Activated CD4-positive, alpha-beta memory T cell treated with anti-CD3 and anti-CD28 coated beads for 36 hours (primary cell): ENCODE results near the gene THAP10. TPM values are rescaled to one million over a fixed set of nuclear protein-coding genes. Genes with fewer than 3 reads are reported as not detected.
A peak's percentile ranks its signal among the peaks of the same experiment; 100 is the strongest.
"Not testable (repeated sequence)": the region's sequence is repeated elsewhere in the genome, so short reads cannot be mapped to it uniquely, and the experiment has no call there.

Experiments
- CTCF ChIA-PET: fragments of 350-600 bp; sonication (Branson Sonifier 250); formaldehyde crosslinking; loops from one replicate; lab custom pipeline; 2021; ENCODE audit warnings: antibody characterized with exemption, inconsistent platforms; lab: Charles Lee
- POLR2A ChIA-PET: fragments of 350-600 bp; sonication (Branson Sonifier 250); formaldehyde crosslinking; loops from one replicate; lab custom pipeline; 2021; ENCODE audit warnings: antibody characterized with exemption; lab: Charles Lee
- DNase-seq: peaks from one replicate; pipeline ENCODE4 v3.0.0-alpha.2; 2020
- H3K27ac Mint-ChIP-seq: one replicate; pipeline ENCODE4 v1.8.0; 2021; ENCODE audit warnings: mixed read lengths
- H3K27me3 Mint-ChIP-seq: one replicate; pipeline ENCODE4 v1.8.0; 2021; ENCODE audit warnings: mixed read lengths
- H3K36me3 Mint-ChIP-seq: one replicate; pipeline ENCODE4 v1.8.0; 2021; ENCODE audit warnings: mixed read lengths
- H3K4me1 Mint-ChIP-seq: one replicate; pipeline ENCODE4 v1.8.0; 2021; ENCODE audit warnings: low read depth, mixed read lengths
- H3K4me3 Mint-ChIP-seq: one replicate; pipeline ENCODE4 v1.8.0; 2021; ENCODE audit warnings: mild to moderate bottlenecking, mixed read lengths
- H3K9me3 Mint-ChIP-seq: one replicate; pipeline ENCODE4 v1.8.0; 2021; ENCODE audit warnings: mixed read lengths
- intact Hi-C: fragments of 100-400 bp; cut with micrococcal nuclease; formaldehyde crosslinking; loops from one replicate; pipeline ENCODE4 v1.15.1; 2023
- total RNA-seq, 2 experiments: library from RNA; stranded (reverse); gene quantifications; one replicate each; pipeline ENCODE4 v1.2.3, GENCODE V29; 2021

Gene THAP10
- total RNA-seq, result under 1 TPM; 0.19 to 0.51 TPM

DNA sequence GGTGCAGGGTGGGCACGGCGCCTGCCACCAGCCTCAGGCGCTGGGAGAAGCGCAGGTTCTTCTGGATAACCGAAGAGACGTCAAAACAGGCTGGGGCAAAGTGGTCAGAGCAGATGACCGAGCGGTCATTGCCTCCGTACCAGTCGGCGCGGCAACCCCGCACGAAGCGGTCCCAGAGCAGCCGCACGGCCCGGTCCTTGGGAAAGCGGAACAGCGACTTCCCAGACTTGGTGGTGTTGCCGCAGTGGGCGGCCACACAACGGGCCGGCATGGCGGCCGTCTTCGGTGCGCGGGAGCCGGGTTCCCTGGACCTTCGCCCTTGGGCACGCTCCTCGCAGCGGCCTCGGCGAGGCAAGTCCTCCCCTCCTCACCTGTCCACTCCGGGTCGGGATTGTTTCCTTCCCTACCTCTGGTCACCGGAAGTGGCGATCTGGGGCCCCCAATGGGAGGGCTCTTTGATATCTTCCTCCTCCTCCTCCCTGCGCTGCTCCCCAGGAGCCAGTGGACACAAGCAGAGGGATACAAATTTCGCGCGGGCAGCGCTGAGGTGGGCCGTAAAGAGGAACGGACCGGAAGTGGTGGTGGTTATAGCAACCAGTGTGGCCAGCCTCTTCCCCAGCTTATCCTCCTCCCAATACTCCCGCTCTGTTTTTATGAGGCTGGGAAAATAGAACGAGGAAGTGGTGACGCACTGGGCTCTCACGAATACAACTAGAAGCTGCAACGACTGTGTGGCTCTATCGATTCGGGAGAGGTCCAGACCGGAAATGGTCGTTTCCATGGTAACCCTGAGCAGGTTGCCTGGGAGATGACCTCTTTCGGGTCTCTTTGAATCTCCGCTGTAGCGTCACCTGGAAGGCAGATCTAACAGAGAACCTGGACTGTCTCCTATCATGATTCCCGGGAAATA, at the start of gene THAP10, which contains the start of gene LRRC49:
TSS of gene THAP10 (minus strand) at position 432 of the 910 bp plus-strand sequence. CDS start at position 271, 161 bp downstream.
TSS of gene LRRC49 (plus strand) at position 825 of the 910 bp plus-strand sequence. CDS start at position 894, 69 bp downstream.
- intact Hi-C loops, result no loop called here
- Mint-ChIP-seq H3K4me3 (peak within 1 kb of the TSS; percentile 84), H3K27me3 (peaks cover 39% of the 10 kb centered on the region), H3K27ac (peak within 1 kb of the TSS; percentile 24), H3K36me3 (peaks cover 5% of the 10 kb centered on the region), H3K9me3 (no peaks in the 10 kb centered on the region), H3K4me1 (peaks cover 9% of the 10 kb centered on the region)
- DNase-seq, result peak; percentile 70
- ChIA-PET POLR2A (no interaction called here), CTCF (interaction anchor here (1.4 to 1.5 kb wide), 2 partner anchors 15 to 67 kb away, joined by 3 to 4 read pairs; no protein-coding TSS in a partner anchor)

DNA sequence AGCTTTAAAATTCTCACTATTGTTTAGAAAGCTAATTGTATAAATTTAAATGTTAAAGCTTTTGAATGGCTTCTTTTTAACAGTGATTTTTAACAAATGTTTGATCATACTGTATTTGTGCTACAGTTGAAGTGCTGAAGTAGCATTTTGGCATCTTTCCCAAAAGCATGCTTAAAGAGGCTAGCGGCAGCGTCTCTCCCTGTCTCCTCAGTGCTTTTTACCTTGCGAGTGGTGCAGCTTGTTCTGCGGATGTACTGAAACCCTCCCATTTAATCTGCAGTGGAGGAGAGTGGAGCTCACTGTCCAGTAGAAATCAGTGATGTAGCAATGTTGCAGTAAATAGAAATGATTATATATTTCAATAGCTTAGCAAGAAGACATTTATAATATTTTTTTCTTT, 44.1 kb upstream of the THAP10 start:
- POLR2A ChIA-PET, result interaction anchor here (0.6 kb wide), 1 partner anchor 49 kb away, joined by 4 read pairs; no protein-coding TSS in a partner anchor
- CTCF ChIA-PET, result interaction anchor here (0.6 kb wide), 1 partner anchor 40 kb away, joined by 3 read pairs; no protein-coding TSS in a partner anchor

DNA sequence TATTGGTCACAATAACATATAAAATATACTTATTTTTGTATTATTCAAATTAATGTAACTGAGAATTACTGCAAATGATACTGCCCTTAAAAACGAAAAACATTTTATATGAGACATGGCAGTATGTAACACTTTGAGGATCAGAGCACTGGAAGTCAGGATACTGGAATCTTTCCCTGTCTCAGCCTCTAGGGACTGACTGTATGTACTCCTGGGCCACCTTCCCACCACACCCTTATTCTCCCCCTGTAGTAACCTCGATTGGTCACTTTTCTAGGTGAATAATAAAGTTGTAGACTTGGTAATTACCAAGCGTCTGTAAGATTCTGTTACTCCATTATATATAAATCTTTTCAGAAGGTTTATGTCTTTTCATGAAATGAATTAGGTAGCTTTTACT, 43.4 kb upstream of the THAP10 start:
- no peak for DNase-seq
- ChIA-PET POLR2A (interaction anchor here (0.6 kb wide), 1 partner anchor 49 kb away, joined by 4 read pairs; no protein-coding TSS in a partner anchor), CTCF (interaction anchor here (0.6 kb wide), 1 partner anchor 180 kb away, joined by 3 read pairs; the partner anchor contains the start of gene THSD4)
- H3K4me3 Mint-ChIP-seq, result no peak overlapping the region
- intact Hi-C loops, result no loop called here
- H3K27ac Mint-ChIP-seq, result no peak overlapping the region
- H3K4me1 Mint-ChIP-seq, result no peaks in the 10 kb centered on the region
- H3K36me3 Mint-ChIP-seq, result no peaks in the 10 kb centered on the region
- H3K27me3 Mint-ChIP-seq, result peaks cover 7% of the 10 kb centered on the region
- no peaks in the 10 kb centered on the region for H3K9me3 Mint-ChIP-seq

More for the DNA sequence above, 44.1 kb upstream of the THAP10 start:
- no peak overlapping the region for H3K27ac Mint-ChIP-seq
- no peak for DNase-seq
- no peaks in the 10 kb centered on the region for H3K36me3 Mint-ChIP-seq
- H3K27me3 Mint-ChIP-seq, result peaks cover 7% of the 10 kb centered on the region
- H3K4me1 Mint-ChIP-seq, result no peaks in the 10 kb centered on the region
- no peaks in the 10 kb centered on the region for H3K9me3 Mint-ChIP-seq
- intact Hi-C loops, result no loop called here
- no peak overlapping the region for H3K4me3 Mint-ChIP-seq

DNA sequence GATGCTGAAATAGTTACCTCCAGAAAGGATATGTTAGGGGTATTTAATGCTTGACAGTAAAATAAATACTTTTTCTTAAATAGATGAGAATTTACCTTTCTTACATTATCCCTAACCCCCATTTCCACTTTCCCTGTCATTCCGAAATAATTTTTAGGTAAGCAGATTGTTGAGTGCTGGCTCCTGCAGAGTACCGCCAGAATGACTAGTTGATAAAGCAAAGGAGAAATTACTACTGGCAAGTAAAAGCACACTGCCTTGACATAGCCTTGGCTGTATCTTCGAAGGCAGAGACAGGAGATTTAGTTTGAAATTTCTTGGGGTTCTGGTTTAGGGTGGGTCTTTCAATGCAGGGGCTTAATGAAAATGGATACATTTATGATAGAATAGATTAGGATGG, 41.2 kb upstream of the THAP10 start:
- Mint-ChIP-seq H3K36me3 (peaks cover 2% of the 10 kb centered on the region), H3K4me3 (no peak overlapping the region), H3K4me1 (no peaks in the 10 kb centered on the region), H3K27ac (no peak overlapping the region), H3K27me3 (peaks cover 17% of the 10 kb centered on the region), H3K9me3 (no peaks in the 10 kb centered on the region)
- DNase-seq, result no peak
- ChIA-PET POLR2A (no interaction called here), CTCF (no interaction called here)
- intact Hi-C loops, result no loop called here

DNA sequence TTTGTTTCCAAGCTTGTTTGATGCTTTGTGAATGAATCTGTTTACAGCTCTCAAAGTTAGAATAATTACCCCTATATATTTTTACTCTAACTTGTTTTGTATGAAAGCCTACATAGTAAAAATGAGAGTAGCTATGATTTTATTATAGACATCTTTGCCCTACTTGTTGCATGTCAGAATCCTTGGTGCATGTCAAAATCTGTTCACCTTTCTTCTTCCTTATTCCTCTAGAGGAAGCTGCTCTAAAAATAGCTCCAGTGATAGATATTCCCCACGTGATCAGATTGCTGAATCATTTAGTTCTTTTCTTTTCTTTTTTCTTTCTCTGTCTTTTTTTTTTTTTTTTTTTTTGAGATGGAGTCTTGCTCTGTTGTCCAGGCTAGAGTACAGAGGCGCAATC, 40.2 kb upstream of the THAP10 start:
- H3K27ac Mint-ChIP-seq, result no peak overlapping the region
- H3K4me1 Mint-ChIP-seq, result no peaks in the 10 kb centered on the region
- H3K36me3 Mint-ChIP-seq, result peaks cover 2% of the 10 kb centered on the region
- CTCF ChIA-PET, result no interaction called here
- no peak for DNase-seq
- no peak overlapping the region for H3K4me3 Mint-ChIP-seq
- H3K9me3 Mint-ChIP-seq, result no peaks in the 10 kb centered on the region
- intact Hi-C loops, result no loop called here
- H3K27me3 Mint-ChIP-seq, result peaks cover 15% of the 10 kb centered on the region
- POLR2A ChIA-PET, result no interaction called here

DNA sequence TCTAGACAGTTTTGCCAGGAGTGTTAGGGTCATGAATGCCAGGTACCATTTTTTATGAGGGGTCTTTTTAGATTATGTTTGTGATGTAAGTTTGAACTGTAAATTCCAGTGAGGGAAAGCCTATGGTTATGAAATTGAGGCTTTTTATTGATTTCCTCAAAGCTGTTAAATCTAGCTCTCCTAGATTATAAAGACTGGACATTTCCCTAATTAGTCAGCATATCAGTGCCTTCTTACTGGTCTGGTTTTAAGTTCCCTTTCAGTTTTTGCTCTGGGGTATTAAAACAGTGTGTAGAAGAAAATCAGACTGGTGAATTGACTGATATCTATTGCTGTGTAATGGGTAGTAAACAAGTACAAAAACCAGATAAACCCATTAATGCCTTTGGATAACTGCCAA, 39.6 kb upstream of the THAP10 start:
- ChIA-PET CTCF (no interaction called here), POLR2A (no interaction called here)
- Mint-ChIP-seq H3K4me3 (no peak overlapping the region), H3K4me1 (no peaks in the 10 kb centered on the region), H3K9me3 (no peaks in the 10 kb centered on the region), H3K27me3 (peaks cover 16% of the 10 kb centered on the region), H3K27ac (no peak overlapping the region), H3K36me3 (peaks cover 2% of the 10 kb centered on the region)
- no peak for DNase-seq
- intact Hi-C loops, result no loop called here

DNA sequence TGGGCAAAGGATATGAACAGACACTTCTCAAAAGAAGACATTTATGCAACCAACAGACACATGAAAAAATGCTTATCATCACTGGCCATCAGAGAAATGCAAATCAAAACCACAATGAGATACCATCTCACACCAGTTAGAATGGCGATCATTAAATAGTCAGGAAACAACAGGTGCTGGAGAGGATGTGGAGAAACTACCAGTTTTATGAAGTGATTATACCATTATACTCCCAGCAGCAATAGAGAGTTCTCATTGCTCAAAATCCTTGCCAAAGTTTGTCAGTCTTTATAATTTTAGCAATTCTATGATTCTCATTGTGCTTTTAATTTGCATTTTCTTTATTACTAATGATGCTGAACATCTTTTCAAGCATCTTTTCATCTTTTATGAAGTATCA, 34.7 kb upstream of the THAP10 start:
- H3K4me3 Mint-ChIP-seq, DNase-seq, intact Hi-C loops, H3K36me3 Mint-ChIP-seq, H3K4me1 Mint-ChIP-seq, POLR2A ChIA-PET, H3K9me3 Mint-ChIP-seq, H3K27ac Mint-ChIP-seq, CTCF ChIA-PET: not testable (repeated sequence)
- H3K27me3 Mint-ChIP-seq, result peaks cover 29% of the 10 kb centered on the region

DNA sequence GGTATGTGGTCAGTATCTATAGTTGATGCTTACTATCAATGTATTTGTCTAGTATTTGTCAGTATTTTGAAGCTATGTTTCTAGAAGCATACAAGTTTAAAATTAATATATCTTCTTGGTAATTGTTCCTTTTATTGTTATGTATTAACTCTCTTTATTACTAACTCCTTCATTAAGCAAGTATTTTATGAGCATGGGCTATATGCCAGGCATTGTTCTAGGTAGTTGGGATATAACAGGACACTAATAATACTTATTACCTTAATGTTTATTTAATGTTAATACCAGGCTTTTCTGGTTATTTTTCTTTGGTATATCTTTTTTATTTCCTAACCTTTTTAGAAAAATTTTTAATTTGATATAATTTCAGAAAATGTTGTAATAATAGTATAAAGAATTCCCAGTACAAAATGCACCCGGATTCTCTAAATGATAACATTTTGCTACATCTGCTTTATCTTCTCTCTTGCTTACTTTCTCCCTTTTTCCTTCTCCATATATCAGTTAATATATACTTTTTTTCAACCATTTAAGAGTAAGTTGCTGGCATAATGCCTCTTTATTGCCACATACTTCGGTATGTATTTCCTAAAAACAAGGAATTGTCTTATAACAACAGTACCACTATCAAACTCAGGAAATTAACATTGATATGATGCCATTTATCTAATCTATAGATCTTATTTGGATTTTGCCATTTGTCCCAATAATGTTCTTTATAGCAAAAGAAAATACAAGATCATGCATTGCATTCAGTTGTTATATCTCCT, 31.3 kb upstream of the THAP10 start:
- H3K9me3 Mint-ChIP-seq, result peaks cover 2% of the 10 kb centered on the region
- ChIA-PET CTCF (no interaction called here), POLR2A (no interaction called here)
- no peak overlapping the region for H3K27ac Mint-ChIP-seq
- DNase-seq, result no peak
- peaks cover 2% of the 10 kb centered on the region for H3K36me3 Mint-ChIP-seq
- H3K27me3 Mint-ChIP-seq, result peaks cover 23% of the 10 kb centered on the region
- no peaks in the 10 kb centered on the region for H3K4me1 Mint-ChIP-seq
- intact Hi-C loops, result no loop called here
- H3K4me3 Mint-ChIP-seq, result no peak overlapping the region

DNA sequence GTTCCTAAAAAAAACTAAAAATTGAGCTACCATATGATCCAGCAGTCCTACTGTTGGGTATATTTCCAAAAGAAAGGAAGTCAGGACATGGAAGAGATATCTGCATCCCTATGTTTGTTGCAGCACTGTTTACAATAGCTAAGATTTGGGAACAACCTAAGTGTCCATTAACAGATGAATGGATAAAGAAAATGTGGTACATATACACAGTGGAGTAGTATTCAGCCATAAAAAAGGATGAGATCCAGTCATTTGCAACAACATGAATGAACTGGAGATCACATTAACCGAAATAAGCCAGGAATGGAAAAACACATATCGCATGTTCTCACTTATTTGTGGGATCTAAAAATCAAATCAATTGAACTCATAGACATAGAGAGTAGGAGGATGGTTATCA, 29.9 kb upstream of the THAP10 start:
- Mint-ChIP-seq H3K27ac (no peak overlapping the region), H3K36me3 (peaks cover 2% of the 10 kb centered on the region), H3K9me3 (peaks cover 2% of the 10 kb centered on the region), H3K4me3 (no peak overlapping the region), H3K4me1 (no peaks in the 10 kb centered on the region), H3K27me3 (peaks cover 23% of the 10 kb centered on the region)
- ChIA-PET POLR2A (no interaction called here), CTCF (no interaction called here)
- DNase-seq, result no peak
- intact Hi-C loops, result no loop called here

DNA sequence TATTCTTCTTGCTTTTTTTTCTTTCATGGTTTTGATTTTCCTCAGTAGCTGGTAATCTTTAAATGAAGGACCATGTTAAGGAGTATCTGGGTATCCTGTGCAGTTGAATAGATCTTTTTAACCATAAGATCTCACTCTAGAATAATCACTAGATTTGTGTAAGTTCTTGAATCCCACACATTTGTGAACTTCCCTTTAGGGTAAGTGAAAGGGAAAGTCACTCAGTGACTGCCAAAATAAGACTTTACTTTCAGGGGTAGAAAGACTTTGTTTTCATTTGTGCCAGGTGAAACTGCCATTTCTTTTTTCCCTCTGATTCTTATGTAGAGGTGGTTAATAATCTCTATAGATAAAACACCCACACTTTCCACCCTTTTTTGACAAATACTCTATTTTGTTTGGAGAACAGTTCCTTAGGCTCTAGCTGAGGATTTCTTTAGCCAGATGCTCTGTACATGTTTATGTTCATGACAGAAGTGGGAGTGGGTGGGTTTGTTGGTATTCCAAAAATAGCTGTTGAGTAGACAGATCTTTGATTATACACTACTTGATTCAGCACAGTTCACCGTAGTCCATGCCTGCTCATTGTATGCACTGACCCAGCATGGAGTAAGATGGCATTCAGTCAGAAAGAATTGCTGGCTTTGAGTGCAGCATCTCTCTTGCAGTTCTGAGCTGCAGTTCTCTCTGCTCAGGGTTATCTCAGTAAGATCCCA, 28.9 kb upstream of the THAP10 start:
- H3K36me3 Mint-ChIP-seq, result peaks cover 2% of the 10 kb centered on the region
- no peaks in the 10 kb centered on the region for H3K4me1 Mint-ChIP-seq
- intact Hi-C loops, result no loop called here
- no peak for DNase-seq
- H3K9me3 Mint-ChIP-seq, result peaks cover 2% of the 10 kb centered on the region
- no peak overlapping the region for H3K4me3 Mint-ChIP-seq
- POLR2A ChIA-PET, result no interaction called here
- H3K27ac Mint-ChIP-seq, result no peak overlapping the region
- CTCF ChIA-PET, result no interaction called here
- H3K27me3 Mint-ChIP-seq, result peaks cover 20% of the 10 kb centered on the region

DNA sequence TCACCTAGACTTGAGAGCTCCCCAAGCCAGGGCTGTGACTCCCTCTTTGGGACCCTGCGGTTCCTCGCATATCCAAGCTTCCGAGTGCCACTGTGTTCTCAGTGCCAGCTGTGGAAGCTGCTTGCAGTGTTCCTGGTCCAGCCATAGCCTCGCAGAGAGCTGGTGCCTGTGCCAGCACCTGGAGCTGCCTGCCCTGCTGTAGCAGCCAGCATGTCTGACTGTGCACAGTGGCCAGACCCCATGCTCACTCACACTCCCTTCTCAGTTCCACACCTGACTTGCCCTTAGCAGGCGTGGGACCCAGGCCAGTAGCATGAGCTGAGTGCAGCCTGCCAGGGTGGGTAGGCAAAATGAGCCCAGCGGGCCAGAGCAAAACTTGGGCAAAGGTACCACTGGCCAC, 25.7 kb upstream of the THAP10 start:
- Mint-ChIP-seq H3K27me3 (peaks cover 11% of the 10 kb centered on the region), H3K4me1 (no peaks in the 10 kb centered on the region), H3K36me3 (peaks cover 2% of the 10 kb centered on the region), H3K4me3 (no peak overlapping the region), H3K9me3 (peaks cover 2% of the 10 kb centered on the region), H3K27ac (no peak overlapping the region)
- ChIA-PET POLR2A (no interaction called here), CTCF (no interaction called here)
- DNase-seq, result no peak
- intact Hi-C loops, result no loop called here
